B cell (primary cell): ENCODE measurements around the gene NES. TPM values are rescaled to one million over a fixed set of nuclear protein-coding genes. Genes with fewer than 3 reads are reported as not detected.

Source experiments
- ATAC-seq: fragments of 200-7000 bp; cut with Tn5 transposase; one replicate; pipeline ENCODE4 v1.10.0; 2021; ENCODE audit warnings: low read depth, mild to moderate bottlenecking, moderate number of reproducible peaks, moderate library complexity
- CTCF ChIA-PET: fragments of 350-600 bp; sonication (Branson Sonifier 250); formaldehyde crosslinking; loops from one replicate; lab custom pipeline; 2021; ENCODE audit warnings: antibody characterized with exemption, inconsistent platforms; lab: Charles Lee
- POLR2A ChIA-PET: fragments of 350-600 bp; sonication (Branson Sonifier 250); formaldehyde crosslinking; loops from one replicate; lab custom pipeline; 2021; ENCODE audit warnings: antibody characterized with exemption; lab: Charles Lee
- DNase-seq: peaks from one replicate; pipeline ENCODE4 v3.0.0; 2013
- H2AFZ ChIP-seq: 2 replicates; pipeline ENCODE4 v1.6.1; 2012; ENCODE audit warnings: mild to moderate bottlenecking, low read depth, low read length; ENCODE audit not compliant: insufficient read depth, poor library complexity, severe bottlenecking
- H3K27ac ChIP-seq, 2 donors: 1 replicate in 1 of 2; 2 replicates in 1 of 2; pipeline ENCODE4 v1.5.1; 2012 to 2013; ENCODE audit warnings: low read length in 2 of 2, mild to moderate bottlenecking in 2 of 2, moderate library complexity in 1 of 2
- H3K27me3 ChIP-seq, 4 experiments: fragments of 200-600 bp in 1 of 4; sonication (generic) in 1 of 4; replicated peaks in 1 of 4; 1 replicate in 2 of 4; 2 replicates in 2 of 4; pipeline versions ENCODE4 v1.6.1 to v1.7.0; 2013 to 2016; ENCODE audit warnings: low read length in 3 of 4, mild to moderate bottlenecking in 2 of 4, mixed read lengths in 1 of 4, moderate library complexity in 1 of 4; ENCODE audit not compliant: insufficient read depth in 4 of 4, control insufficient read depth in 3 of 4; ENCODE audit errors: control extremely low read depth in 1 of 4
- H3K36me3 ChIP-seq, 2 experiments: replicated peaks in 1 of 2; 1 replicate in 1 of 2; 2 replicates in 1 of 2; pipeline versions ENCODE4 v1.6.1 to v1.7.1; 2013; ENCODE audit warnings: low read length in 1 of 2; ENCODE audit not compliant: insufficient read depth in 2 of 2, control insufficient read depth in 1 of 2; ENCODE audit errors: control extremely low read depth in 1 of 2, extremely low read depth in 1 of 2
- H3K4me1 ChIP-seq, 2 donors: fragments of 200-600 bp in 1 of 2; sonication (generic) in 1 of 2; 1 replicate in 1 of 2; 2 replicates in 1 of 2; pipeline versions ENCODE4 v1.5.1 to v1.6.1; 2013 to 2017; ENCODE audit warnings: low read length in 2 of 2; ENCODE audit not compliant: control insufficient read depth in 2 of 2, insufficient read depth in 2 of 2
- H3K4me2 ChIP-seq: replicated peaks from 2 replicates; pipeline ENCODE3; 2012; ENCODE audit warnings: mild to moderate bottlenecking, low read depth, low read length; ENCODE audit not compliant: poor library complexity, severe bottlenecking
- H3K4me3 ChIP-seq, 5 experiments: fragments of 200-600 bp in 1 of 5; sonication (generic) in 1 of 5; 1 replicate in 3 of 5; 2 replicates in 2 of 5; pipeline versions ENCODE4 v1.5.1 to v1.7.0; 2011 to 2016; ENCODE audit warnings: low read length in 4 of 5, mild to moderate bottlenecking in 4 of 5, low read depth in 2 of 5, control low read depth in 1 of 5, moderate library complexity in 1 of 5; ENCODE audit not compliant: insufficient read depth in 1 of 5; ENCODE audit errors: control extremely low read depth in 1 of 5, extremely low read depth in 1 of 5
- H3K79me2 ChIP-seq: fragments of 200-600 bp; sonication (generic); one replicate; pipeline ENCODE4 v1.6.0; 2016; ENCODE audit warnings: low read length; ENCODE audit not compliant: control insufficient read depth, insufficient read depth
- H3K9ac ChIP-seq: fragments of 200-600 bp; sonication (generic); 2 replicates; pipeline ENCODE4 v1.6.1; 2017; ENCODE audit warnings: mild to moderate bottlenecking, low read length, moderate library complexity
- H3K9me3 ChIP-seq, 3 donors: one replicate each; pipeline versions ENCODE4 v1.6.1 to v1.7.1; 2013; ENCODE audit warnings: low read length in 2 of 3; ENCODE audit not compliant: control insufficient read depth in 2 of 3, insufficient read depth in 1 of 3; ENCODE audit errors: control extremely low read depth in 1 of 3
- H4K20me1 ChIP-seq: 2 replicates; pipeline ENCODE4 v1.6.0; 2012; ENCODE audit warnings: mild to moderate bottlenecking, low read length; ENCODE audit not compliant: insufficient read depth, control insufficient read depth, poor library complexity, severe bottlenecking
- H3K27ac Mint-ChIP-seq: one replicate; pipeline ENCODE4 v1.8.0; 2021; ENCODE audit warnings: mixed read lengths
- H3K27me3 Mint-ChIP-seq: one replicate; pipeline ENCODE4 v1.8.0; 2021; ENCODE audit warnings: mixed read lengths
- H3K4me1 Mint-ChIP-seq: one replicate; pipeline ENCODE4 v1.8.0; 2021; ENCODE audit warnings: mixed read lengths
- H3K4me3 Mint-ChIP-seq: one replicate; pipeline ENCODE4 v1.8.0; 2021; ENCODE audit warnings: mixed read lengths
- H3K9me3 Mint-ChIP-seq: one replicate; pipeline ENCODE4 v1.8.0; 2022; ENCODE audit warnings: mixed read lengths; ENCODE audit not compliant: insufficient read depth
- EZH2 ChIP-seq: IDR thresholded peaks from 2 replicates; pipeline ENCODE4 v1.6.1; 2012; ENCODE audit warnings: borderline replicate concordance, low read depth, mild to moderate bottlenecking, moderate library complexity, low read length; ENCODE audit not compliant: insufficient read depth, poor library complexity, severe bottlenecking
- WGBS: methylation state at CpG from one replicate; pipeline ENCODE4 v1.1.5; 2013; ENCODE audit warnings: missing lambda C conversion rate; ENCODE audit not compliant: insufficient coverage; 5-methylcytosine and 5-hydroxymethylcytosine counted together
- intact Hi-C: fragments of 100-400 bp; cut with micrococcal nuclease; formaldehyde crosslinking; loops from one replicate; pipeline ENCODE4 v1.10.0; 2022
- polyA plus RNA-seq: library from polyadenylated mRNA; depleted of rRNA; stranded (reverse); fragments of >200 nt; gene quantifications from 2 replicates; pipeline ENCODE4 v1.2.3, GENCODE V29; 2012
- total RNA-seq, 2 donors: library from RNA; stranded (reverse); fragments of 120-200 nt in 1 of 2; gene quantifications; 1 replicate in 1 of 2; 2 replicates in 1 of 2; pipeline versions ENCODE4 v1.2.3 to v1.2.4, GENCODE V29; 2013 to 2022
- TF ChIP-seq, protein P1 (sequence below): fragments of 200-600 bp; IDR thresholded peaks from one replicate; pipeline ENCODE4 v1.8.0; 2022; ENCODE audit warnings: antibody characterized with exemption, mild to moderate bottlenecking

Gene NES
- total and polyA plus RNA-seq, 2 donors (not counting 1 experiment from before 2014, with no cell fraction given) = 0.05 TPM; not detected in 1

DNA sequence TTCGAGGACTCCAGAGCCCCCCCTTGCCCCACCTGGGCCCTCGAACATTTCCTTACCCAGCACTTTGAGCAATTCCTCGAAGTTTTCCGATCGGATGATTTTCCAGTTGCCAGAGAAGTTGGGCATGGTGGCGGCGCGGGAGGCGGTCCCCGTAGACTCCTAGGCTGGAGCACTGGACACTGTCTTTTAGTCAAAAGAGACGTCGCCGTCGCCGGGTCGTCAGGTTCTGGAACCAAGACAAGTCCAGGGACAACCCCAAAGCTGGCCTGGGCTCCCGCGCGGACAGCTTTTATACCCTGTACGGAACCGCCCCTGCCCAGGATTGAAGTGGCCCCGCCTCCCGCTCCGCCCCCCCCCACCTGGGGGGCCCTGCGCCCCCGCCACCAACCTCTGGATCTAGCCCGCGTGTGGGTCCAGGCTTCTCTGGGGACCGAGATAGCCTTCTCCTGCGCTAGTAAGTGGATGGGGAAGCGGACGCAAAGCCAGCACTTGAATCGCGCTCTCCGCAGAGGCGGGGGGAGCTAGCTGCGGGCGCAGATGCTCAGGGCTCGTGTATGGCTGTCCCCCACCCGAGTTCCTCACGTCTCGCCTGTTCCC lies 28.2 kb upstream of the NES start, which contains the start of gene CRABP2:
CRABP2 (minus strand) TSS at position 263 of the 597 bp plus-strand sequence; CDS start at position 126, 137 bp downstream.
- peaks cover 32% of the 10 kb centered on the region for H3K4me1 Mint-ChIP-seq
- TF ChIP-seq, protein P1, sequence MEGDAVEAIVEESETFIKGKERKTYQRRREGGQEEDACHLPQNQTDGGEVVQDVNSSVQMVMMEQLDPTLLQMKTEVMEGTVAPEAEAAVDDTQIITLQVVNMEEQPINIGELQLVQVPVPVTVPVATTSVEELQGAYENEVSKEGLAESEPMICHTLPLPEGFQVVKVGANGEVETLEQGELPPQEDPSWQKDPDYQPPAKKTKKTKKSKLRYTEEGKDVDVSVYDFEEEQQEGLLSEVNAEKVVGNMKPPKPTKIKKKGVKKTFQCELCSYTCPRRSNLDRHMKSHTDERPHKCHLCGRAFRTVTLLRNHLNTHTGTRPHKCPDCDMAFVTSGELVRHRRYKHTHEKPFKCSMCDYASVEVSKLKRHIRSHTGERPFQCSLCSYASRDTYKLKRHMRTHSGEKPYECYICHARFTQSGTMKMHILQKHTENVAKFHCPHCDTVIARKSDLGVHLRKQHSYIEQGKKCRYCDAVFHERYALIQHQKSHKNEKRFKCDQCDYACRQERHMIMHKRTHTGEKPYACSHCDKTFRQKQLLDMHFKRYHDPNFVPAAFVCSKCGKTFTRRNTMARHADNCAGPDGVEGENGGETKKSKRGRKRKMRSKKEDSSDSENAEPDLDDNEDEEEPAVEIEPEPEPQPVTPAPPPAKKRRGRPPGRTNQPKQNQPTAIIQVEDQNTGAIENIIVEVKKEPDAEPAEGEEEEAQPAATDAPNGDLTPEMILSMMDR = no peak
- no peak for TF ChIP-seq EZH2
- intact Hi-C loops = loop anchor here (5.0 kb wide), 1 partner anchor 157 kb away; the partner anchor contains the start of gene NTRK1
- DNase-seq = no peak
- 3% methylated on average over 30 of the region's 42 CpGs for WGBS
- Histone ChIP-seq H3K36me3 (no peaks in the 10 kb centered on the region), H3K27me3 (peaks cover 3 to 58% (median 35%) of the 10 kb centered on the region in 4 experiments), H3K9me3 (peaks cover 0 to 3% (median 0%) of the 10 kb centered on the region in 3 donors), H2AFZ (peak within 1 kb of the TSS; percentile 71), H3K79me2 (no peaks in the 10 kb centered on the region), H3K9ac (peak within 1 kb of the TSS; percentile 74), H3K4me2 (peak within 1 kb of the TSS; percentile 99), H3K4me3 (peak within 1 kb of the TSS in 4 of 5 experiments; percentile 54 to 70 (median 58)), H3K4me1 (peaks cover 28% of the 10 kb centered on the region in 2 donors), H4K20me1 (peaks cover 7% of the 10 kb centered on the region), H3K27ac (no peak within 1 kb of the TSS)
- ATAC-seq = peak; percentile 48
- ChIA-PET CTCF (interaction anchor here (1.2 to 7.6 kb wide), 13 partner anchors 11 to 81 kb away, joined by 3 to 80 read pairs (median 7); partner anchors contain the start of genes ISG20L2, METTL25B and NES), POLR2A (interaction anchor here (1.1 to 2.1 kb wide), 2 partner anchors 23 to 27 kb away, joined by 4 to 7 read pairs; partner anchors contain the start of genes ISG20L2 and METTL25B)
- H3K27me3 Mint-ChIP-seq = peaks cover 24% of the 10 kb centered on the region
- H3K4me3 Mint-ChIP-seq = peak within 1 kb of the TSS; percentile 89
- H3K27ac Mint-ChIP-seq = no peak within 1 kb of the TSS
- no peaks in the 10 kb centered on the region for H3K9me3 Mint-ChIP-seq
